Gastrocnemius medialis (tissue), 4 donors: ENCODE measurements around the gene RUNX1. TPM values are rescaled to one million over a fixed set of nuclear protein-coding genes. Genes with fewer than 3 reads are reported as not detected.

Source experiments
- ATAC-seq, 2 donors: fragments of 150-250 bp; one replicate each; pipeline ENCODE4 v1.9.1; 2016
- DNase-seq, 2 donors: peaks; one replicate each; pipeline ENCODE4 v3.0.0-alpha.2; 2019
- H3K27ac ChIP-seq, 4 donors: fragments of 200-600 bp; sonication (generic); 1 replicate in 1 of 4; 2 replicates in 3 of 4; pipeline ENCODE4 v1.5.1; 2016 to 2018; ENCODE audit warnings: mild to moderate bottlenecking in 2 of 4, moderate library complexity in 1 of 4
- H3K27me3 ChIP-seq, 3 donors: fragments of 200-600 bp; sonication (generic) in 2 of 3; 1 replicate in 1 of 3; 2 replicates in 2 of 3; pipeline versions ENCODE4 v1.5.1 to v1.6.0; 2016 to 2019; ENCODE audit warnings: mild to moderate bottlenecking in 1 of 3, moderate library complexity in 1 of 3
- H3K36me3 ChIP-seq, 2 donors: fragments of 200-600 bp; sonication (generic) in 1 of 2; one replicate each; pipeline ENCODE4 v1.5.1; 2017 to 2018
- H3K4me1 ChIP-seq, 2 donors: fragments of 200-600 bp; sonication (generic) in 1 of 2; one replicate each; pipeline ENCODE4 v1.5.1; 2016 to 2017; ENCODE audit warnings: mild to moderate bottlenecking in 2 of 2
- H3K4me3 ChIP-seq, 4 donors: fragments of 200-600 bp; sonication (generic) in 3 of 4; 1 replicate in 1 of 4; 2 replicates in 3 of 4; pipeline ENCODE4 v1.5.1; 2016 to 2019; ENCODE audit warnings: mild to moderate bottlenecking in 2 of 4
- H3K9me3 ChIP-seq, 3 donors: fragments of 200-600 bp; sonication (generic) in 2 of 3; 1 replicate in 1 of 3; 2 replicates in 2 of 3; pipeline ENCODE4 v1.5.1; 2016 to 2019
- CTCF ChIP-seq, 5 experiments: fragments of 450-650 bp in 3 of 5; fragments of 200-600 bp in 2 of 5; sonication (generic) in 2 of 5; IDR thresholded peaks in 4 of 5; conservative IDR thresholded peaks in 1 of 5; 1 replicate in 4 of 5; 2 replicates in 1 of 5; pipeline ENCODE4 v1.5.1; 2016 to 2019; ENCODE audit warnings: antibody characterized with exemption in 5 of 5, mild to moderate bottlenecking in 3 of 5, moderate library complexity in 3 of 5
- POLR2A ChIP-seq, 2 donors: fragments of 450-650 bp; IDR thresholded peaks; one replicate each; pipeline ENCODE4 v1.6.1; 2017; ENCODE audit warnings: antibody characterized with exemption in 2 of 2, mild to moderate bottlenecking in 2 of 2, moderate library complexity in 2 of 2
- in situ Hi-C, 4 donors: fragments of 200-750 bp; cut with MboI; loops; one replicate each; pipeline versions ENCODE4 v1.15.0 to v1.8.0; 2017; ENCODE audit warnings: low sequenced_read_pairs in 4 of 4
- intact Hi-C: fragments of 100-400 bp; cut with DNase I; formaldehyde crosslinking; loops from one replicate; pipeline ENCODE4 v1.15.1; 2023; ENCODE audit warnings: low total_unique reads
- total RNA-seq, 4 donors: library from RNA; depleted of rRNA; stranded (reverse); fragments of >200 nt; gene quantifications; one replicate each; pipeline versions ENCODE4 v1.1.0 to v1.2.3, GENCODE V29; 2016

The RUNX1 gene
- total RNA-seq, 4 donors from 2014 or later, result 8.0 to 20.9 (median 10.6) TPM

GRCh38 chr21:35093514-35093913 lies 44.4 kb upstream of the RUNX1 start:
- no peak overlapping the region for H3K4me3 ChIP-seq
- H3K4me1 ChIP-seq, result no peaks in the 10 kb centered on the region
- in situ Hi-C loops, result no loop called here
- intact Hi-C loops, result no loop called here
- no peak for DNase-seq
- ATAC-seq, result no peak
- H3K36me3 ChIP-seq, result no peaks in the 10 kb centered on the region
- no peak overlapping the region for H3K27ac ChIP-seq
- H3K27me3 ChIP-seq, result no peaks in the 10 kb centered on the region
- no peak for TF ChIP-seq POLR2A (IDR thresholded peaks at IDR 0.05)
- TF ChIP-seq CTCF (IDR thresholded peaks at IDR 0.05 in 4 of 5, conservative IDR thresholded peaks at IDR 0.05 in 1 of 5), result no peak
- H3K9me3 ChIP-seq, result no peaks in the 10 kb centered on the region

- no peak overlapping the region for H3K27ac ChIP-seq
- no peak for ATAC-seq
- no peak for DNase-seq
- intact Hi-C loops (no loop called here), in situ Hi-C loops (no loop called here)
- no peak for TF ChIP-seq POLR2A (IDR thresholded peaks at IDR 0.05)
- TF ChIP-seq CTCF (IDR thresholded peaks at IDR 0.05 in 4 of 5, conservative IDR thresholded peaks at IDR 0.05 in 1 of 5), result no peak
- no peaks in the 10 kb centered on the region for H3K9me3 ChIP-seq
- no peak overlapping the region for H3K4me3 ChIP-seq
- H3K36me3 ChIP-seq, result no peaks in the 10 kb centered on the region
- no peaks in the 10 kb centered on the region for H3K27me3 ChIP-seq
- H3K4me1 ChIP-seq, result no peaks in the 10 kb centered on the region
Observed at GRCh38 chr21:35091496-35091895, 42.4 kb upstream of the RUNX1 start.

GRCh38 chr21:35090403-35090802 lies 41.3 kb upstream of the RUNX1 start:
- Histone ChIP-seq H3K36me3 (no peaks in the 10 kb centered on the region), H3K4me1 (no peaks in the 10 kb centered on the region), H3K9me3 (no peaks in the 10 kb centered on the region), H3K4me3 (no peak overlapping the region), H3K27ac (no peak overlapping the region), H3K27me3 (no peaks in the 10 kb centered on the region)
- intact Hi-C loops, result no loop called here
- in situ Hi-C loops, result no loop called here
- TF ChIP-seq POLR2A (IDR thresholded peaks at IDR 0.05) (no peak), CTCF (IDR thresholded peaks at IDR 0.05 in 4 of 5, conservative IDR thresholded peaks at IDR 0.05 in 1 of 5) (no peak)
- DNase-seq, result no peak
- ATAC-seq, result no peak

GRCh38 chr21:35088319-35088771 lies 39.2 kb upstream of the RUNX1 start:
- DNase-seq (no peak), ATAC-seq (no peak)
- intact Hi-C loops (no loop called here), in situ Hi-C loops (no loop called here)
- Histone ChIP-seq H3K36me3 (no peaks in the 10 kb centered on the region), H3K9me3 (no peaks in the 10 kb centered on the region), H3K4me3 (no peak overlapping the region), H3K4me1 (no peaks in the 10 kb centered on the region), H3K27ac (no peak overlapping the region), H3K27me3 (no peaks in the 10 kb centered on the region)
- TF ChIP-seq CTCF (IDR thresholded peaks at IDR 0.05 in 4 of 5, conservative IDR thresholded peaks at IDR 0.05 in 1 of 5) (no peak), POLR2A (IDR thresholded peaks at IDR 0.05) (no peak)

- Histone ChIP-seq H3K9me3 (no peaks in the 10 kb centered on the region), H3K4me1 (no peaks in the 10 kb centered on the region), H3K36me3 (no peaks in the 10 kb centered on the region), H3K27ac (no peak overlapping the region), H3K27me3 (no peaks in the 10 kb centered on the region), H3K4me3 (no peak overlapping the region)
- no peak for DNase-seq
- no peak for ATAC-seq
- intact Hi-C loops, result no loop called here
- in situ Hi-C loops, result no loop called here
- TF ChIP-seq POLR2A (IDR thresholded peaks at IDR 0.05), result no peak
- no peak for TF ChIP-seq CTCF (IDR thresholded peaks at IDR 0.05 in 4 of 5, conservative IDR thresholded peaks at IDR 0.05 in 1 of 5)
Observed at GRCh38 chr21:35086357-35086756, 37.3 kb upstream of the RUNX1 start.
